Brain microvascular endothelial cell (primary cell): Measurements from ENCODE around the gene EPHA6.

Experiments
- DNase-seq: peaks from one replicate; pipeline ENCODE4 v3.0.0-alpha.2; 2020
- H3K27ac ChIP-seq: fragments of 250-450 bp; sonication (Bioruptor Pico); 2 replicates; pipeline ENCODE4 v1.5.1; 2020; ENCODE audit warnings: mild to moderate bottlenecking, moderate library complexity
- H3K27me3 ChIP-seq: fragments of 250-450 bp; sonication (Bioruptor Pico); replicated peaks from 2 replicates; pipeline ENCODE4 v1.5.1; 2020; ENCODE audit warnings: mild to moderate bottlenecking
- H3K36me3 ChIP-seq: fragments of 250-450 bp; sonication (Bioruptor Pico); replicated peaks from 2 replicates; pipeline ENCODE4 v1.5.1; 2020; ENCODE audit warnings: mild to moderate bottlenecking
- H3K4me3 ChIP-seq: 2 replicates; pipeline ENCODE4 v1.5.1; 2011; ENCODE audit warnings: low read depth, mild to moderate bottlenecking, control low read depth, low read length, moderate library complexity
- in situ Hi-C: cut with HindIII; loops from 2 replicates; pipeline ENCODE4 v1.10.0; 2017; ENCODE audit warnings: low sequenced_read_pairs, low pct_ligation_motif_present
- TF ChIP-seq, protein P1 (sequence below): IDR thresholded peaks from 2 replicates; pipeline ENCODE4 v1.5.1; 2011; ENCODE audit warnings: low read depth, mild to moderate bottlenecking, moderate library complexity, low read length, control low read depth, inconsistent platforms; ENCODE audit errors: missing control alignments

EPHA6 gene

DNA sequence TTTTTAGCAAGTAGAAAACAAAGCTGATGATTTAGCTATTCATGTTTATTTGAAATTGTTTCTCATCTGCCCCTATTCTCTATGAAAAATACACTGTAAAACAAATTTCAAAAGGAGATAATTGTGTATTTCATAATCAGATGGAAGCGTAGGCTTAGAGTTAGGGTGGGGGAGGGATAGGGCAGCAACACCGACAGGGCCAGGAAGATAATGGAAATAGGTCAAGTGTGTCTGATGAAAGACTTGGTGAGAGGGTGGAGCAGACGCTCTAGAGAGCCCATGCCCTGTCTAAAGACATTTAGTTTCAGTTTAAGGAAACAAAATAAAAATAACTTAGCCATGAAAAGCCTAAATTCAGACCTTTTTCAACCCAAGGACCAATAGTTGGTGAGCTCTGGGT lies 898.5 kb downstream of the EPHA6 start:
- no peak overlapping the region for H3K27ac ChIP-seq
- H3K4me3 ChIP-seq = no peak overlapping the region
- no peaks in the 10 kb centered on the region for H3K36me3 ChIP-seq
- H3K27me3 ChIP-seq = no peaks in the 10 kb centered on the region
- in situ Hi-C loops = no loop called here
- DNase-seq = no peak
- TF ChIP-seq, protein P1, sequence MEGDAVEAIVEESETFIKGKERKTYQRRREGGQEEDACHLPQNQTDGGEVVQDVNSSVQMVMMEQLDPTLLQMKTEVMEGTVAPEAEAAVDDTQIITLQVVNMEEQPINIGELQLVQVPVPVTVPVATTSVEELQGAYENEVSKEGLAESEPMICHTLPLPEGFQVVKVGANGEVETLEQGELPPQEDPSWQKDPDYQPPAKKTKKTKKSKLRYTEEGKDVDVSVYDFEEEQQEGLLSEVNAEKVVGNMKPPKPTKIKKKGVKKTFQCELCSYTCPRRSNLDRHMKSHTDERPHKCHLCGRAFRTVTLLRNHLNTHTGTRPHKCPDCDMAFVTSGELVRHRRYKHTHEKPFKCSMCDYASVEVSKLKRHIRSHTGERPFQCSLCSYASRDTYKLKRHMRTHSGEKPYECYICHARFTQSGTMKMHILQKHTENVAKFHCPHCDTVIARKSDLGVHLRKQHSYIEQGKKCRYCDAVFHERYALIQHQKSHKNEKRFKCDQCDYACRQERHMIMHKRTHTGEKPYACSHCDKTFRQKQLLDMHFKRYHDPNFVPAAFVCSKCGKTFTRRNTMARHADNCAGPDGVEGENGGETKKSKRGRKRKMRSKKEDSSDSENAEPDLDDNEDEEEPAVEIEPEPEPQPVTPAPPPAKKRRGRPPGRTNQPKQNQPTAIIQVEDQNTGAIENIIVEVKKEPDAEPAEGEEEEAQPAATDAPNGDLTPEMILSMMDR = no peak

DNA sequence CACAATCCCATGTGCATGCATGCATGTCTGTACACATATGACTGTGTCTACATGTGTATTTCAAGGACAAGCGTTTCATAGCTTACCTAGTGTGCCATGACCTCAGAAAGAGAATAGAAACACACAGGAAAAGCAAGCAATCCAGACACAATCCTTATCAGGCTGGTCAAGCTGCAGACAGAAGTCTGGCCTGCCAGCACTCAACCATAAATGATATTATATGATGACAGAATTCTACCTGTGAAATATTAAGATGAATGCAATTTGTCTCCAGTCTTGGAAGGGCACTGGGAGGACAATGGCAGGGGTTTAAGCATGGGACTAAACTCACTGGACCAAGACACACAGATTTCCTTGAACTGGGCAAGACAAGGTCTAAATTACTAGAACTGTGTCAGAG lies 899.2 kb downstream of the EPHA6 start:
- TF ChIP-seq, protein P1 = no peak
- in situ Hi-C loops = no loop called here
- Histone ChIP-seq H3K27ac (no peak overlapping the region), H3K36me3 (no peaks in the 10 kb centered on the region), H3K4me3 (no peak overlapping the region), H3K27me3 (no peaks in the 10 kb centered on the region)
- no peak for DNase-seq

DNA sequence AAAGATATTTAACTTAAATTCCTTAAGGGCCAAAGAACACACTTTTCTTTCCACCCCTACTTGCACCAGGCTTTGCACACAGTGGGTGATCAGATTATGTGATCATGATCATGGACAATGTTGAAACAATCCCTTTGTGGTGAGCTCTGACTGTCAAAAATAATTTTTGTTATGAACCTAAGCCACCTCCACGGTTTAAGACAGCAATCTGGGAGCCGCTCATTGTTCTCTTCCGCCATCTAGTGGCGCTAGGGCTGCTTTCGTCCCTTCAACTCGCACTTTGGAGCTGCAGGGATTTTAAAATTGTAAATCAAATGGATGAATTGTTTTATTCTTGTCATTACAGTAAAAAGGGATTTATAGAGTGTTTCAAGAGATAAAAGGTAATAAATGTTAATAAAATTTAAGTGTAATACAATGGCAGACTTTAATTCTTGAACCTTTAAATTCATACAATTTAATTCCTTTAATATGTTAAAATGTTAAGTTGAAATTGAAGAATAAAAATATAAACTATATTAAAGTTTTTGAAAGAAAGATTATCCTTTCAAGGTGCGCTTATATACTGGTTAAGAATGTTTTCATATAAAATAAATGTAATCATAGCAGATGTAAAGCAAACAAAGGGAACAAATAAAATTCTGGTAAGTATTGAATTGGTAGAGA lies 904.9 kb downstream of the EPHA6 start:
- DNase-seq = peak; percentile 57
- no peaks in the 10 kb centered on the region for H3K36me3 ChIP-seq
- in situ Hi-C loops = no loop called here
- peak overlapping the region; percentile 40 for H3K4me3 ChIP-seq
- TF ChIP-seq, protein P1 = peak; percentile 98
- no peaks in the 10 kb centered on the region for H3K27me3 ChIP-seq
- no peak overlapping the region for H3K27ac ChIP-seq

DNA sequence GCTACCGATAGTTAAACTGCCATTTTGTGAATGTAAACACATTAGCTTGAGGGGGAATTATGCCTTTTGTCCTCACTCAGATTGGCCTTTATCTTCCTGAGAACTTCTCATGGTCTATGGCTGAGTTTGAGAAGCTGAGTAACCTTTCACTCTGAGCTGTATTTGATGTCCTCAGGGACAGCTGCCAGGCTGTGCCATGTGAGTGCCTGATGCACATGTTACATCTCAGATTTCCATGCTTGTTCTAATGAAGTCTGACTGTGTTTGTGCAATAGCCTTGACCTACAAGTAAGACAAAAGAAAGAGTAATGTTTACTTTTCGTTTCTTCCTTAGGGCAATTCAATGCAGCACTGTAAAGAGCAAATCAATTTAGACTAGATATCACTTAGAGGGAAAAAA lies 906.0 kb downstream of the EPHA6 start:
- in situ Hi-C loops = no loop called here
- no peaks in the 10 kb centered on the region for H3K36me3 ChIP-seq
- DNase-seq = no peak
- no peak overlapping the region for H3K4me3 ChIP-seq
- no peak overlapping the region for H3K27ac ChIP-seq
- TF ChIP-seq, protein P1 = no peak
- no peaks in the 10 kb centered on the region for H3K27me3 ChIP-seq

DNA sequence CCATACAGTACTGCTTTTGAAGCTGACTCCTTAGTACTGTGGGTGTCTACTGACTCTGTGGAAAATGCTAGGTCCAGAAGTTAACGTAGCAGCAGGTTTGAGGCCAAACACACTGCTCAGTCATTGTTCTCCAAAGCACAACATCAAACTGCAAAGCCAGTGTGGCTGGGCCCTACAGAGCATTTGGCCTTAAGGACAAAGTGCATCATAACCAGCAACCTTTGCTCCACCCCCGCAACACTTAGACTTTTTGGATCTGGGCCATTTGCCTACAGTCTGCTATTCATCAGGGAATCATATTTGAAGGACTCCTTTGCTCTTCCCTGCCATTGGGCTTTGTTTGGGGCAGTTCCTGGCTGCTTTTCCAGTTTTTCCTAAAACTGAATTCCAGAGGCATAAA lies 907.1 kb downstream of the EPHA6 start:
- H3K36me3 ChIP-seq = no peaks in the 10 kb centered on the region
- H3K4me3 ChIP-seq = no peak overlapping the region
- no peaks in the 10 kb centered on the region for H3K27me3 ChIP-seq
- TF ChIP-seq, protein P1 = no peak
- H3K27ac ChIP-seq = no peak overlapping the region
- in situ Hi-C loops = no loop called here
- no peak for DNase-seq

DNA sequence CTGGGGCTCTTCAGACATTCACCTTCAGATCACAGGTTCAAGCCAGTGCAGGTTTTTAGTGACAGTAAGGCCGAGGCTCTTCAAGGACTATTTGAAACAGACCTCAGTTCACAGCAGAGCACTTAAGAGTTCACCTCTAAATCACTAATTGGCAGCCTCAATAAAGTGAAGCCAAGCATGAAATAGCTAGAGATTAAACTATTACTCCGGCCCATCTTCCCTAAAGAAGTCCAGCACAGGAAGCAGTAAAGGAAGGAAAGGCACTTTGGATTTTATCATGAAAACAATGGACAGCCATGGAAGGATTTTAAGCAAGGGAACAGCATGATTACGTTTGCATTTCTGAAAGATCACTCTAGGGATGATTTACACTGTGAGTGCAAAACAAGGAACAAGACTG lies 922.5 kb downstream of the EPHA6 start:
- no peaks in the 10 kb centered on the region for H3K27me3 ChIP-seq
- no peak overlapping the region for H3K4me3 ChIP-seq
- no peaks in the 10 kb centered on the region for H3K36me3 ChIP-seq
- in situ Hi-C loops = no loop called here
- DNase-seq = no peak
- TF ChIP-seq, protein P1 = no peak
- H3K27ac ChIP-seq = no peak overlapping the region
